Measurements from ENCODE around the gene SLC24A1.

The SLC24A1 gene

GRCh38 chr15:65632780-65633375 is 11.1 kb downstream of the SLC24A1 start:
- POLR2A ChIA-PET, result no interaction called here
- H3K4me3 ChIP-seq (ENCODE audit: low read depth, low read length), result no peak overlapping the region
- DNase-seq (ENCODE audit: low read depth, low spot score), result no peak
- TF ChIP-seq, protein P1, sequence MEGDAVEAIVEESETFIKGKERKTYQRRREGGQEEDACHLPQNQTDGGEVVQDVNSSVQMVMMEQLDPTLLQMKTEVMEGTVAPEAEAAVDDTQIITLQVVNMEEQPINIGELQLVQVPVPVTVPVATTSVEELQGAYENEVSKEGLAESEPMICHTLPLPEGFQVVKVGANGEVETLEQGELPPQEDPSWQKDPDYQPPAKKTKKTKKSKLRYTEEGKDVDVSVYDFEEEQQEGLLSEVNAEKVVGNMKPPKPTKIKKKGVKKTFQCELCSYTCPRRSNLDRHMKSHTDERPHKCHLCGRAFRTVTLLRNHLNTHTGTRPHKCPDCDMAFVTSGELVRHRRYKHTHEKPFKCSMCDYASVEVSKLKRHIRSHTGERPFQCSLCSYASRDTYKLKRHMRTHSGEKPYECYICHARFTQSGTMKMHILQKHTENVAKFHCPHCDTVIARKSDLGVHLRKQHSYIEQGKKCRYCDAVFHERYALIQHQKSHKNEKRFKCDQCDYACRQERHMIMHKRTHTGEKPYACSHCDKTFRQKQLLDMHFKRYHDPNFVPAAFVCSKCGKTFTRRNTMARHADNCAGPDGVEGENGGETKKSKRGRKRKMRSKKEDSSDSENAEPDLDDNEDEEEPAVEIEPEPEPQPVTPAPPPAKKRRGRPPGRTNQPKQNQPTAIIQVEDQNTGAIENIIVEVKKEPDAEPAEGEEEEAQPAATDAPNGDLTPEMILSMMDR (IDR thresholded peaks at IDR 0.05; ENCODE audit: insufficient read depth, low read length, missing control alignments), result no peak
- CTCF ChIA-PET, result interaction anchor here (1.1 to 1.5 kb wide), 2 partner anchors 12 to 17 kb away, joined by 3 read pairs; no protein-coding TSS in a partner anchor

GRCh38 chr15:65633752-65634151 is 12.0 kb downstream of the SLC24A1 start:
- ChIA-PET POLR2A (no interaction called here), CTCF (interaction anchor here (11.0 kb wide), 1 partner anchor 223 kb away, joined by 136 read pairs; no protein-coding TSS in a partner anchor)
- H3K4me3 ChIP-seq (ENCODE audit: low read depth, low read length), result no peak overlapping the region
- TF ChIP-seq, protein P1 (IDR thresholded peaks at IDR 0.05; ENCODE audit: insufficient read depth, low read length, missing control alignments), result no peak
- no peak for DNase-seq (ENCODE audit: low read depth, low spot score)

DNA sequence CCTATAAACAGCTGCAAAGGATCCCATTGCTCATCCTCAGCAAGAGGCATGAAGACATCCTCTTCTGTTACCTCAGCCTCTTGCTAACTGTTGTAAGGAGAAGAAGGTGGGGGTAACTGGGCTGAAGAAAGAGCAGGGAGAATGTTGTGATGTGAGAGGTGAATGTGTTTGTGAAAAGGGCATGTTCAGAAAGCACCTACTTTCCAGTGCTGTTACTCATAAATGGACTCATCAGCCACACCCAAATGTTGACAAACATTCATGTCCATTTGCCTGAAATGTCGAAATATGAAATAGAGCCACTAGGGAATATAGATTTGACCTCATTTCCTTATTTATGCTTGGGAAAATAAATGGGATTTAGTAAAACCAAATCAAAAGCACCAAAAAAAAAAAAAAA is 12.6 kb downstream of the SLC24A1 start:
- ChIA-PET CTCF (interaction anchor here (0.7 to 11.0 kb wide), 2 partner anchors 222 to 360 kb away, joined by 3 to 136 read pairs; no protein-coding TSS in a partner anchor), POLR2A (no interaction called here)
- DNase-seq (ENCODE audit: low read depth, low spot score), result no peak
- TF ChIP-seq, protein P1 (IDR thresholded peaks at IDR 0.05; ENCODE audit: insufficient read depth, low read length, missing control alignments), result no peak
- H3K4me3 ChIP-seq (ENCODE audit: low read depth, low read length), result no peak overlapping the region

DNA sequence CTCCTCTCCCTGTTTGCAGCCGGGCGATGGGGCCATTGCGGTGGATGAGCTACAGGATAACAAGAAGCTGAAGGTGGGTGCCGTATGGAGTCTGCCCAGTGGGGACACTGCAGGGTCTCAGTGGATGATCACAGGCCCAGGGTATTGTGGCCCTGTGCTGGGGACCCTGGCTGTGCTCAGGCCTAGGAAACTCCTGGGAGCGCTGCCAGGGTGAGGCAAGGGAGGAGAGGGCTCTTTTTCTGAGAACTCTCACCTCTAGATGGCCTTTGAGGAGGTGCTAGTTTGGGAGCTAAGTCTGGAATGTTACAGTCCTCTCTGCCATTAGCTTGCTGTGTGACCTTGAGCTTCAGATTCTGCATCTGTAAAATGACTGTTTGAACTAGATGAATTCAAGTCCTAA is 16.4 kb downstream of the SLC24A1 start:
- TF ChIP-seq, protein P1 (IDR thresholded peaks at IDR 0.05; ENCODE audit: insufficient read depth, low read length, missing control alignments), result no peak
- CTCF ChIA-PET, result interaction anchor here (0.8 to 11.0 kb wide), 41 partner anchors 9 to 651 kb away, joined by 3 to 136 read pairs (median 5); partner anchors contain the start of genes INTS14, RAB11A and SLC24A1
- no peak for DNase-seq (ENCODE audit: low read depth, low spot score)
- POLR2A ChIA-PET, result no interaction called here
- no peak overlapping the region for H3K4me3 ChIP-seq (ENCODE audit: low read depth, low read length)

DNA sequence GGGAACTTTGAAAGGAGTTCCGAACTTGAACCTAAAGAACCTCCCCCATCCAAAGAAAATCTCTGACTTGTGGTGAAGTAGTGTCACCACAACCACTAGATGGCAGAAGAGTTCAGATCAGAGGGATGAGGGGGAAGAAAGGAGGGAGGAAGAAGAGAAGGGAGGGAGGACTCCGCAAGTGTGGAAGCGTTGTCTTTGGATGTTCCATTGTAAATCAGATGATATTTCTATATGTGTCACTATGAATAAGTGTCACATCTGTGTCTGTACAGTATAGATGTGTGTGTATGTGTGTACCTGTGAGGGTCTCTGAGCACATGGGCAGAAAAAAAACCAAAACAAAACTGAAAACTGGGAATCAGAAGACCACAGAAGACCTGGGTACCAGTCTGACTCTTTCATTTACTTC is 16.9 kb downstream of the SLC24A1 start:
- no peak overlapping the region for H3K4me3 ChIP-seq (ENCODE audit: low read depth, low read length)
- ChIA-PET POLR2A (no interaction called here), CTCF (interaction anchor here (0.7 to 11.0 kb wide), 44 partner anchors 8 to 651 kb away, joined by 3 to 136 read pairs (median 5); partner anchors contain the start of genes INTS14, RAB11A and SLC24A1)
- TF ChIP-seq, protein P1 (IDR thresholded peaks at IDR 0.05; ENCODE audit: insufficient read depth, low read length, missing control alignments), result peak; percentile 80
- DNase-seq (ENCODE audit: low read depth, low spot score), result peak; percentile 34

DNA sequence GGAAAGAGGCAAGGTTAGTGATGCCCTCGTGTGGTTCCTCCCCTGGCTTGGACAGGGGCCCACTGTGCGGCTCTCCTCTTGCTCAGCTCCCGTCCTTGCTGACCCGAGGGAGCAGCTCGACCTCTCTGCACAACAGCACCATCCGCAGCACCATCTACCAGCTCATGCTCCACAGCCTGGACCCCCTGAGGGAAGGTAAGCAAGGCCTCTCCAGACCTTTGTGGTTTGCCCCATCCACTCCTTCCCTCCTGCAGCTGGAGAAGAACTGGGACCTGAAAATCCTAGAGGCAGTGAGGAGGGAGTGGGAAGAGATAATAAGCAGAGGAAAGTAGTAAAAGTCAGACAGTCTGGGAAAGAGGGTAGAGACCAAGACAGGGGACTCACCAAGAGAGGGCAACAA is 17.8 kb downstream of the SLC24A1 start:
- CTCF ChIA-PET, result interaction anchor here (0.7 to 11.0 kb wide), 26 partner anchors 10 to 650 kb away, joined by 3 to 136 read pairs (median 6); partner anchors contain the start of genes INTS14, RAB11A and SLC24A1
- DNase-seq (ENCODE audit: low read depth, low spot score), result no peak
- TF ChIP-seq, protein P1 (IDR thresholded peaks at IDR 0.05; ENCODE audit: insufficient read depth, low read length, missing control alignments), result no peak
- H3K4me3 ChIP-seq (ENCODE audit: low read depth, low read length), result no peak overlapping the region
- POLR2A ChIA-PET, result no interaction called here

Data from AG04449 (cell line).